Neutrophil (primary cell): ENCODE data around the gene RIBC2.

Experiments
- H3K27ac ChIP-seq: fragments of 200-600 bp; sonication (generic); 2 replicates; pipeline ENCODE4 v1.5.1; 2016; ENCODE audit warnings: mild to moderate bottlenecking, moderate library complexity
- H3K27me3 ChIP-seq: fragments of 200-600 bp; sonication (generic); 2 replicates; pipeline ENCODE4 v1.6.0; 2016; ENCODE audit warnings: mild to moderate bottlenecking
- H3K36me3 ChIP-seq: fragments of 200-600 bp; sonication (generic); 2 replicates; pipeline ENCODE4 v1.5.1; 2017
- H3K4me1 ChIP-seq, 2 experiments: fragments of 200-600 bp in 1 of 2; sonication (generic) in 1 of 2; 1 replicate in 1 of 2; 2 replicates in 1 of 2; pipeline versions ENCODE4 v1.5.1 to v1.6.1; 2013 to 2016; ENCODE audit warnings: low read depth in 1 of 2, low read length in 1 of 2, mild to moderate bottlenecking in 1 of 2, moderate library complexity in 1 of 2; ENCODE audit not compliant: control insufficient read depth in 1 of 2, insufficient read depth in 1 of 2
- H3K4me3 ChIP-seq, 2 experiments: fragments of 200-600 bp in 1 of 2; sonication (generic) in 1 of 2; 1 replicate in 1 of 2; 2 replicates in 1 of 2; pipeline ENCODE4 v1.5.1; 2013 to 2016; ENCODE audit warnings: low read depth in 1 of 2, low read length in 1 of 2, mild to moderate bottlenecking in 1 of 2, moderate library complexity in 1 of 2
- H3K9me3 ChIP-seq: fragments of 200-600 bp; sonication (generic); 2 replicates; pipeline ENCODE4 v1.5.1; 2016
- TF ChIP-seq, protein P1 (sequence below): fragments of 200-600 bp; sonication (generic); IDR thresholded peaks from 2 replicates; pipeline ENCODE4 v1.5.1; 2016; ENCODE audit warnings: antibody characterized with exemption

The RIBC2 gene

DNA sequence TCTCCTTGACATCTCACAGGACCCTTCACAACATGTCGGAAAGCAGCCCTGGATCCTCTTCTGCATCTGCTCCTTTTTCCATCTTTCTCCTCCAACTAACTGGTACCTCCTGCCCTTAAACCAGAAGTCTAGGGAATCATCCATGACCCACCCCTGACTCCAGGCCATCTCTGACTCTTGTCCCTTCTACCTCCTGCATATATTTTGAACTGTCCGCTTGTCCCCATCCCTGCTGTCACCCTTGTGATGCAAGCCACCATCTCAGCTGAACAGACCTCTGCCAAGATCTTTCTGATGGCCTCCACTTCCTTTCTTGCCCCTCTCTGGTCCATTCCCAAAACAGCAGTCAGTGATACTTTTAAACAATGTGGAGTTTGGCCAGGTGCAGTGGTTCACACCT is 7.0 kb downstream of the RIBC2 start:
- H3K27me3 ChIP-seq: no peaks in the 10 kb centered on the region
- H3K4me3 ChIP-seq: no peak overlapping the region
- TF ChIP-seq, protein P1, sequence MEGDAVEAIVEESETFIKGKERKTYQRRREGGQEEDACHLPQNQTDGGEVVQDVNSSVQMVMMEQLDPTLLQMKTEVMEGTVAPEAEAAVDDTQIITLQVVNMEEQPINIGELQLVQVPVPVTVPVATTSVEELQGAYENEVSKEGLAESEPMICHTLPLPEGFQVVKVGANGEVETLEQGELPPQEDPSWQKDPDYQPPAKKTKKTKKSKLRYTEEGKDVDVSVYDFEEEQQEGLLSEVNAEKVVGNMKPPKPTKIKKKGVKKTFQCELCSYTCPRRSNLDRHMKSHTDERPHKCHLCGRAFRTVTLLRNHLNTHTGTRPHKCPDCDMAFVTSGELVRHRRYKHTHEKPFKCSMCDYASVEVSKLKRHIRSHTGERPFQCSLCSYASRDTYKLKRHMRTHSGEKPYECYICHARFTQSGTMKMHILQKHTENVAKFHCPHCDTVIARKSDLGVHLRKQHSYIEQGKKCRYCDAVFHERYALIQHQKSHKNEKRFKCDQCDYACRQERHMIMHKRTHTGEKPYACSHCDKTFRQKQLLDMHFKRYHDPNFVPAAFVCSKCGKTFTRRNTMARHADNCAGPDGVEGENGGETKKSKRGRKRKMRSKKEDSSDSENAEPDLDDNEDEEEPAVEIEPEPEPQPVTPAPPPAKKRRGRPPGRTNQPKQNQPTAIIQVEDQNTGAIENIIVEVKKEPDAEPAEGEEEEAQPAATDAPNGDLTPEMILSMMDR: no peak
- H3K4me1 ChIP-seq: peaks cover 4 to 6% of the 10 kb centered on the region in 2 experiments
- H3K36me3 ChIP-seq: peaks cover 8% of the 10 kb centered on the region
- H3K27ac ChIP-seq: no peak overlapping the region
- H3K9me3 ChIP-seq: no peaks in the 10 kb centered on the region

DNA sequence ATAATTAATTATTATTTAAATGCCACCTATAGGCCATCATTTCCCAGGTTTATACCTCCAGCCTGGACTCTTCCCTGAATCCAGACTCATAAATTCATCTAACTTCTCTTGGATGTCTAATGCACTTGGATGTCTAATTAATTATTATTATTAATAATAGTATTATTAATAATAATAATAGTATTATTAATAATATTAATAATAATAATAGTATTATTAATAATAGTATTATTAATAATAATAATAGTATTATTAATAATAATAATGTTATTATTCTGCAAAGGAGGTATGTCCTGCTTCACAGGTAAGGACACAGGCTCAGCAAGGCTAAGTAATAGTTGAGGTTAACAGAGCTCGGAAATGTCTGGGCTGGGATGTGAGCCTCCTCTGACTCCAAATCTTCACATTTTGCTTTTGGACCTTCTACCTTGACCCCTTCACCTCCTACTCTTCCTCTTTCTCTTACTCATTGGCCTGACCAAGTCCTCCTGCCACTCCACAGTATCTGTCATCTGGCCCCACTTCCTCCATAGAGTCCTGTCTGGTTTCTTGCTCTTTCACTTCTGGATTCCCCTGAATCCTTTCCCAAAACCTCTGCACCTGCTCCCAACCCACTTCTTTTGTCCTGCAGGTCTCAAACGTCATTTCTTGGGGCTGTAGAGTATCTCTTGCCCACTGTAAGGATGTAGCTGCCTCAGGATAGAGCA is 8.0 kb downstream of the RIBC2 start:
- Histone ChIP-seq H3K4me3 (no peak overlapping the region), H3K36me3 (peaks cover 8% of the 10 kb centered on the region), H3K4me1 (peaks cover 4 to 6% of the 10 kb centered on the region in 2 experiments), H3K9me3 (no peaks in the 10 kb centered on the region), H3K27ac (no peak overlapping the region), H3K27me3 (no peaks in the 10 kb centered on the region)
- TF ChIP-seq, protein P1: no peak

DNA sequence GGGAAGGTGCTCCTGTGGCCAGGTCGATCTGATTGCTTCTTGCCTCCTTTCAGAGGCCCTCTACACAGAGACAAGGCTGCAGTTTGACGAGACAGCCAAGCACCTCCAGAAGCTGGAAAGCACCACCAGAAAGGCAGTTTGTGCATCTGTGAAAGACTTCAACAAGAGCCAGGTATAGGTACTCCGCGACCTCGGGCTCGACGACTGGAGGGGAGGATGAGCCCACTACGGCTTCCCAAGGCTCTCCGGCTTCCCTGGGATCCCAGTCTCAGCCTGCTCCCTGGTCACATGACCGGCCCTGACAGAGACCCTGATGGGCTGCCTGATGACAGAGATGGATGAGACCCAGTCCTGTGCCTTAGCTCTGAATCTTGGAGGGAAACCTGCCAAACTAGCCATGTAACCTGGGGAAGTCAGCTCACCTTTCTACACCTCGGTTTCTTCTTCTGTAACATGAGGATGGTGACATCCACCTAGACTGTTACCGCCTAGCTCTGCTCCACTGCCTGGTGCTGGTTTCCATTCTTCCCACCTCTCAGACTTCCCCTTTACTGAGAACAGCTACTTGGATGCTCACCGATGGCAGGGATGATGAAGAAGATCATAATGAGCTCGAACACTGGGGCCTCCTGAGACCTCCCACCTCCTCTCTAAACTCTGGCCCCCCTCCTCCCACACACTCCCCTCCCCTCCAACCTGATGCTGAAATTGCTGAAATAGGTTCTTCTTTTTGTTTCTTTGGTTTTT is 8.9 kb downstream of the RIBC2 start:
- TF ChIP-seq, protein P1: no peak
- H3K27me3 ChIP-seq: no peaks in the 10 kb centered on the region
- H3K4me3 ChIP-seq: no peak overlapping the region
- H3K27ac ChIP-seq: no peak overlapping the region
- H3K36me3 ChIP-seq: peaks cover 8% of the 10 kb centered on the region
- H3K9me3 ChIP-seq: no peaks in the 10 kb centered on the region
- H3K4me1 ChIP-seq: peaks cover 4 to 6% of the 10 kb centered on the region in 2 experiments

DNA sequence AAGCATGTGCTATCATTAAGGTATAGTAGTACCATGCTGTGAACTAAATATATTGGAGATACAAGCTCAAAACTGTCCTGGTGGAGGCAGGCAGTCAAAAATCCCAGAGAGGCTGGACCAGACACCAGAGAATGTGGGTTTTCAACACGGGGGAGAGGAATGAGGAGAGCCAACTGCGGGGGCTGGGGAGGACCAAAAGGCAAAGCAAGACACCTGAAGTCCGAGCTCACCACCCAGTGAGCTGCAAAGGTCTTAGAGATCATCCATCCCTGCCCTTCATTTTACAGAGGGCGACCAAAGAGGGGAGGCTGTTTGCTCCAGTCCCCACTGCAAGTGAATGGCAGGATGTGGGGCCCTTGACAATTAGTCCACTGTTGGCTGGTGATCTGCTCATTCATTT is 10.0 kb downstream of the RIBC2 start:
- Histone ChIP-seq H3K27ac (no peak overlapping the region), H3K4me3 (no peak overlapping the region), H3K9me3 (no peaks in the 10 kb centered on the region), H3K36me3 (peaks cover 2% of the 10 kb centered on the region), H3K27me3 (no peaks in the 10 kb centered on the region), H3K4me1 (peaks cover 4 to 6% of the 10 kb centered on the region in 2 experiments)
- TF ChIP-seq, protein P1: no peak

DNA sequence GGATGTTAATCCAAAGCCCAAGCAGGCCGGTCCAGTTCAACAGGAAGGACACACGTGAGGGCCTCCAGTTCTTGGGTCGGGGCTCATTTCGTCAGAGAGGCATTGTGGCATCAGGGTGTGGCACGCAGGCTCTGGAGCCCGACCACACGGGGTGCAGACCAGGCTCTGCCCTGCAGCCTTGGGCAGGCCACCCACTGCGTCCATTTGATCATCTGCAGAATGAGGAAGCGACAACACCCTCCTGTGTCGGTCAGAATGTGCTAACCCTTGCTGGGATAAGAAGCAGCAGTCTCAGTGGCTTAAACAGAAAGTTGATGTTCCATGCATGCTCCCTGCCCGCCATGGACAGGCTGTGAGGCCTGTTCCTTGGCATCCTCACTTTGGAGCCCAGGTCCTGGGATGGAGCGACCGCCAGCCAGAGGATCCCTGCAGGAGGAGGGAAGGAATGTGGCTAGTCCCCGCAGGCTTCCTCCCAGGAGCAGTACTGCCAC is 10.8 kb downstream of the RIBC2 start:
- Histone ChIP-seq H3K9me3 (no peaks in the 10 kb centered on the region), H3K4me3 (no peak overlapping the region), H3K27me3 (no peaks in the 10 kb centered on the region), H3K27ac (no peak overlapping the region), H3K4me1 (peaks cover 4 to 6% of the 10 kb centered on the region in 2 experiments), H3K36me3 (no peaks in the 10 kb centered on the region)
- TF ChIP-seq, protein P1: no peak
